Neural crest cell (in vitro differentiated cells): ENCODE measurements around the gene COX14. TPM values are rescaled to one million over a fixed set of nuclear protein-coding genes. Genes with fewer than 3 reads are reported as not detected.

Experiments used
- DNase-seq: peaks from one replicate; pipeline ENCODE4 v3.0.0; 2021; ENCODE audit warnings: low read depth, mixed read lengths, low spot score
- H3K27ac Mint-ChIP-seq: one replicate; pipeline ENCODE4 v1.8.0; 2021; ENCODE audit warnings: mild to moderate bottlenecking, mixed read lengths; ENCODE audit not compliant: unreplicated experiment
- H3K27me3 Mint-ChIP-seq: 2 replicates; pipeline ENCODE4 v1.8.0; 2021; ENCODE audit warnings: low read depth, mild to moderate bottlenecking, mixed read lengths
- H3K36me3 Mint-ChIP-seq: 2 replicates; pipeline ENCODE4 v1.8.0; 2021; ENCODE audit warnings: low read depth, mild to moderate bottlenecking, mixed read lengths
- H3K4me1 Mint-ChIP-seq: 2 replicates; pipeline ENCODE4 v1.8.0; 2021; ENCODE audit warnings: mixed read lengths
- H3K4me3 Mint-ChIP-seq: one replicate; pipeline ENCODE4 v1.8.0; 2021; ENCODE audit warnings: mild to moderate bottlenecking, mixed read lengths
- H3K9me3 Mint-ChIP-seq: 2 replicates; pipeline ENCODE4 v1.8.0; 2021; ENCODE audit warnings: mixed read lengths
- CTCF ChIP-seq: fragments of 200-600 bp; sonication (generic); conservative IDR thresholded peaks from 2 replicates; pipeline ENCODE4 v1.5.0; 2021; ENCODE audit warnings: antibody characterized with exemption, mild to moderate bottlenecking
- total RNA-seq: library from RNA; stranded (reverse); gene quantifications from 2 replicates; pipeline ENCODE4 v1.2.1, GENCODE V29; 2021

The COX14 gene
- total RNA-seq, 1 donor from 2014 or later, result 22.4 TPM

- DNase-seq, result no peak
- H3K9me3 Mint-ChIP-seq, result no peaks in the 10 kb centered on the region
- peak overlapping the region; percentile 51 for H3K27ac Mint-ChIP-seq
- no peaks in the 10 kb centered on the region for H3K36me3 Mint-ChIP-seq
- peak overlapping the region; percentile 28 for H3K4me3 Mint-ChIP-seq
- no peaks in the 10 kb centered on the region for H3K27me3 Mint-ChIP-seq
- H3K4me1 Mint-ChIP-seq, result peaks cover 30% of the 10 kb centered on the region
- no peak for TF ChIP-seq CTCF
These were observed 1.8 kb upstream of the COX14 start for GRCh38 chr12:50110127-50110761.

DNA sequence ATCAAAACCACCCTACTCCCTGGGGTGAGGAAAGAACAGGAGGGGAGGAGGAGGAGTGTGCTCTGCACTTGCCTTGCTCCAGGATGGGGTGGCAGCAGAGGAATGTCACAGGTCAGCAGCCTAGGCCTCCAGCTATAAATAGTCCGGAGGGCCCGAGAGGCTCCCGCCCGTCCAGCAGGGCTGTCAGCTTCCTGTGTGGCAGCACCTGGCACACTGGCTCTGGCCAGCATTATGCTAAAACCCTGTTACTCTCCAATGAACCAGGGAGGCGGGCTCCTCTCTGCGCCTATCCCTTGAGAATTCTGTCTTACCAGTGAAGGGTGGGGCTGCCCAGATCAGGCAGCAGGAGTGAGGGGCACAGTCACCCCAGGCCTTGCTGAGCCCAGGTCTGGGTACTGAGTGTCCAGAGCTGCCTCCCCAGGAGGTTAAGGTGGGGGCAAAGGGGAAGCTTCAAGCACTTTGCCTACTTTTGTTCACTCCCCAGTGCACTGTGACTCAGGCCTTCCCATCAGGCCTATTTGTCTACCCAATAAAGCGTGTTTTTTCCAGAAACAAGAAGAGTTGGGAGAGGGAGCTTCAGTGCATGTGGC, 1.2 kb upstream of the COX14 start:
- H3K4me1 Mint-ChIP-seq, result peaks cover 30% of the 10 kb centered on the region
- no peaks in the 10 kb centered on the region for H3K9me3 Mint-ChIP-seq
- H3K27ac Mint-ChIP-seq, result peak overlapping the region; percentile 19
- TF ChIP-seq CTCF, result no peak
- H3K4me3 Mint-ChIP-seq, result peak overlapping the region; percentile 97
- no peaks in the 10 kb centered on the region for H3K27me3 Mint-ChIP-seq
- no peak for DNase-seq
- H3K36me3 Mint-ChIP-seq, result no peaks in the 10 kb centered on the region

- peaks cover 30% of the 10 kb centered on the region for H3K4me1 Mint-ChIP-seq
- peak overlapping the region; percentile 97 for H3K4me3 Mint-ChIP-seq
- peak overlapping the region; percentile 94 for H3K27ac Mint-ChIP-seq
- no peak for DNase-seq
- no peaks in the 10 kb centered on the region for H3K9me3 Mint-ChIP-seq
- H3K36me3 Mint-ChIP-seq, result no peaks in the 10 kb centered on the region
- H3K27me3 Mint-ChIP-seq, result no peaks in the 10 kb centered on the region
- no peak for TF ChIP-seq CTCF
These were observed 692 bp upstream of the COX14 start for GRCh38 chr12:50111395-50111692.

DNA sequence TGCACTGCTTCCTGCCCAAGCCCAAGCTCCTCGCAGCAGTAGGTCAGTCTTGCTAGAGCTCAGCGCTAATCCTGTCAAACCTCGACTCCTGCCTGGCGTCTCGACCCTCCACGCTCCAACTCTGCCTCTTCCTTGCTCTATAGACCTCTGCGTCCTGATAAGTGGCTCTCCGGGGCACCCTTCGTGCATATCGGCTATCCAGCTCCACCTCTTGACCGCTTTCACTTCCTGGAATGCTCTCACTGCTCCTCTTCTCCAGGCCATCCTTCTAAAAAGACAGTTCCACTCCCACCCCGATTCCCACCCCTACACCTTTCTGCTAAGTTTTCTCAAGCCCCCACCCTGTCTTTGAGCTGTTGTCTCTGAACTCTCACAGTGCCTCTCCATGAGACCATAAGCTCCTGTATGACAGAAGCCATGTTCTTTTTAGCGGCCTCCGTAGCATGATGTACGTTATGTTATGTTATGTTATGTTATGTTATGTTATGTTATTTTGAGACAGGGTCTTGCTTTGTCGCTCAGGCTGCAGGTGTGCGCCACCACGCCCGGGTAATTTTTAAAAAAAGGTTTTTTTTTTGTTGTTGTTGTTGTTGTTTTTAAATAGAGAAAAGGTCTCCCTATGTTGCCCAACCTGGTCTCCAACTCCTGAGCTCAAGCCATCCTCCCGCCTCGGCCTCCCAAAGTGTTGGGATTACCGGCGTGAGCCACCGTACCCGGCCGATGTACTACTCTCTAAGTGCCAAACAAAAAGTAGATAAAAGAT, 601 bp downstream of the COX14 start:
- Mint-ChIP-seq H3K4me3 (peak overlapping the region; percentile 97), H3K9me3 (no peaks in the 10 kb centered on the region), H3K4me1 (peaks cover 30% of the 10 kb centered on the region)

DNA sequence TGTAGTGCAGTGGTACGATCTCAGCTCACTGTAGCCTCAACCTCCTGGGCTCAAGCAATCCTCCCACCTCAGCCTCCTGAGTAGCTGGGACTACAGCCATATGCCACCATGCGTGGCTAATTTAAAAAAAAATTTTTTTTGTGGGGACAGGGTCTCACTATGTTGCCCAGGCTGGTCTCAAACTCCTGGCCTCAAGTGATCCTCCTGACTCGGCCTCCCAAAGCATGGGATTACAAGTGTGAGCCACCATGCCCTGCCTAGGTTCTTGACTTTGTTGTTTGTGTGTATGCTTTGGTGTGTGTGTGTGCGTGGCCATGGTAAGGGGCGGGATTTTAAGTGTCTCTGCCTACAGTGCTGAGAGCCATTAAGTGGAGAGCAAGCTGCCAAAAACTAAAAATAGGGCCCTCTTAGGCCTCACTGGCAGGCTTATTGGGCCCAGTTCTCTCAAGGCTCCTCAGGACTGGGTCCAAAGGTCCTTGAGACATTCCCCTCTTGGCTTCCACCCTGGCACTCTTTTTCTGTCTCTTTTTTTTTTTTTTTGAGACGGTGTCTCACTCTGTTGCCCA, 5.1 kb downstream of the COX14 start:
- Mint-ChIP-seq H3K9me3 (no peaks in the 10 kb centered on the region), H3K36me3 (no peaks in the 10 kb centered on the region), H3K27ac (no peak overlapping the region), H3K4me3 (no peak overlapping the region), H3K4me1 (peaks cover 14% of the 10 kb centered on the region), H3K27me3 (no peaks in the 10 kb centered on the region)
- no peak for DNase-seq
- no peak for TF ChIP-seq CTCF

More for the DNA sequence above, 601 bp downstream of the COX14 start:
- TF ChIP-seq CTCF, result no peak
- DNase-seq, result no peak
- peak overlapping the region; percentile 96 for H3K27ac Mint-ChIP-seq
- H3K36me3 Mint-ChIP-seq, result no peaks in the 10 kb centered on the region
- no peaks in the 10 kb centered on the region for H3K27me3 Mint-ChIP-seq
